Activated naive CD4-positive, alpha-beta T cell treated with anti-CD3 and anti-CD28 coated beads, Interleukin-2, amount 50 U/mL, for 72 hours (primary cell): ENCODE data around the gene LGALS8. TPM values are rescaled to one million over a fixed set of nuclear protein-coding genes. Genes with fewer than 3 reads are reported as not detected.

Source experiments
- ATAC-seq, 2 donors: fragments of 150-1000 bp; cut with Tn5 transposase; 2 replicates each; pipeline ENCODE4 v1.10.0; 2021; ENCODE audit warnings: mild to moderate bottlenecking in 2 of 2, moderate library complexity in 2 of 2
- DNase-seq, 2 donors: peaks; one replicate each; pipeline ENCODE4 v3.0.0; 2021 to 2022; ENCODE audit warnings: low spot score in 2 of 2
- H3K27ac Mint-ChIP-seq, 2 donors: one replicate each; pipeline ENCODE4 v1.8.0; 2022; ENCODE audit warnings: mild to moderate bottlenecking in 2 of 2, mixed read lengths in 2 of 2
- H3K36me3 Mint-ChIP-seq, 2 donors: one replicate each; pipeline ENCODE4 v1.8.0; 2022; ENCODE audit warnings: mixed read lengths in 2 of 2
- H3K9me3 Mint-ChIP-seq, 2 donors: one replicate each; pipeline ENCODE4 v1.8.0; 2022; ENCODE audit warnings: mixed read lengths in 2 of 2
- total RNA-seq, 2 donors: library from RNA; stranded (reverse); gene quantifications; one replicate each; pipeline ENCODE4 v1.2.3, GENCODE V29; 2022

The LGALS8 gene
- total RNA-seq, 2 donors from 2014 or later: 132 to 156 TPM

DNA sequence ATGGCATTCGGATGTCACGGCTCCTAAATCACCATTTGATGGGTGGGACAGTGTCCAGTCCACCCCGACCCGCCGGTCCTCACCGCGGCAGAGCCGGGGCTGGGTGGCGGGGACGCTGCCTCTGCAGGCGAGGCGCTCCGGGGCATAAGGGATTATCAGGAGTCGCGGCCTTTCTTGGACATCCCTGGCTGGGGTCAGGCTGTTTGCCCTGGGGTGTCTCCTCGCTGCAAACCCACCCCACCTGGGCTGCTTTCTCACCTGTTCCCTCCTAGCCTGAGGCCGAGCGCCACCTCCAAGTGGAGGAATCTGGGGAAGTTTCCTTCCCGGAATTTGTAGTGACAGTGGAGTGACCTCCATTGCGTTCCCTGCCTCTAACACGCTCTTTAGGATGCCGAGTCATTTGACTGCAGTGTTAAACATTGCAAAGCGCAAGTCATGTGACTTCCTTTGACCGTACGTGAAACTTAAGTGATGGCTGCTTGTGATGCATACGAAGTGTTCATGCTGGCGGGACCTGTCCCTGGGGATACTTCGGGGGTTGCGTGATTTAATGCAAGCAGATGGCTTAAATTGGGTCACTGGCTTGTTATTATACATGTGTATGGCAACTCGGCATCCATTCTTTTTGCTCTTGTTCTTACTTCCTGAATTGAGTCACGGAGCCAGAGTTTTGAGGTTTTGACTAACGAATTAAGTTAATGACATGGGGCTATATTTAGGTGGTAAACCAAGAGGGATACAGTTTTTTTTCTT is 536 bp downstream of the LGALS8 start:
- peak; percentile 53 to 84 for DNase-seq
- ATAC-seq: peak; percentile 90 to 91
- Mint-ChIP-seq H3K9me3 (peaks cover 0 to 10% of the 10 kb centered on the region in 2 donors), H3K36me3 (peaks cover 25 to 29% of the 10 kb centered on the region in 2 donors), H3K27ac (peak overlapping the region; percentile 99 to 100)

DNA sequence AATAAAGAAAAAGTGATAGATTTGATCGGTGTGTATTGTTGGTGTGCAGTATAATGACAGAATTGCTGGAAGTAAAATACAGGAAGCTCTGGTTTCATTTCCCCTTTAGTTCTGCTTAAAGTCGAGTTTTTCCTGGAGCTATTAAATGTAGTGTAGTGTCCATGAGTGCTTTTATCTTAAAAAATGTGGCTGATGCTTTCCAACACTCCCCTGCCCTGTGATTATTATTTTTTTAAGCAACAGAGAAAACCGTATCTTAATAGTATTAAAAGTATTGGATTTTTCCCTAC is 1.1 kb downstream of the LGALS8 start:
- H3K9me3 Mint-ChIP-seq: peaks cover 0 to 10% of the 10 kb centered on the region in 2 donors
- ATAC-seq (no peak), DNase-seq (no peak)
- peaks cover 25 to 29% of the 10 kb centered on the region in 2 donors for H3K36me3 Mint-ChIP-seq
- H3K27ac Mint-ChIP-seq: peak overlapping the region; percentile 99 to 100

DNA sequence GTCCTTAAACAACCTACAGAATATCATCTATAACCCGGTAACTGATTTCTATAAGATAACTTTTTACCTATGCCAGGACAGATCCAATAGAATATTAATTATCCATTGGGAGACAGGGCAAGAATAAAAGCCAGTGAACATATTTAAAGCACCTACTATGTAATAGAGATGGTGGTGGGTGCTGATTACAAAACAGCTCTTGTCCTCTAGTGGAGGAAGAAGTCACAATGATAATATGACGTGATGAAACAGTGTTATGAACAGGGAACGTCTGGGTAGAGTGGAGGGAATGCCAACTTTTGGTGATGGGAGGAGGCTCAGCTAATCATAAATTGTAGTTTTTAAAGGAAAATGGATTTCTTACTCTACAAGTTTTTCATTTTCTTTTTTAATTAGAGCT is 2.3 kb downstream of the LGALS8 start:
- Mint-ChIP-seq H3K27ac (peak overlapping the region in 1 of 2 donors; percentile 15), H3K9me3 (peaks cover 0 to 4% of the 10 kb centered on the region in 2 donors), H3K36me3 (peaks cover 30 to 37% of the 10 kb centered on the region in 2 donors)
- DNase-seq: no peak
- ATAC-seq: no peak

DNA sequence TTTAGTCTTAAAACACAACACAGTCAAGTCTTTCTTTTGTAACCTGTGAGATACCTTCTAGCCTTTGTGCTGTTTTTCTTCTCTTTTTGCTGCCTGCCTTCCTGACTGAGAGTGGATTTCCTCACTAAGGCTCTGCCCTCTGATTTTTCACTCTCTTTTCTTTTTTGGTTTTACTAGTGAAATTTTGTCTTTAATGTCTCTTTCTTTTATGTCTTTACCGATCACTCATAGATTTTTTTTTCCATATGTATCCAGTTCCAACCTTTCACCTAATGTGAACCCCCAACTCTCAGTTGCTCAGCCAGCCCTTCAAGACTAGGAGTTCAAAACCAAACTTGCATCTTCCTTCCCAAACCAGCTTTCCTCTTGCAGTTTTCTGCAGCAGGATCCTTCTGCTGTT is 6.5 kb downstream of the LGALS8 start:
- Mint-ChIP-seq H3K36me3 (peaks cover 17 to 48% of the 10 kb centered on the region in 2 donors), H3K9me3 (no peaks in the 10 kb centered on the region), H3K27ac (peak overlapping the region; percentile 3 to 85)
- DNase-seq (no peak), ATAC-seq (no peak)

DNA sequence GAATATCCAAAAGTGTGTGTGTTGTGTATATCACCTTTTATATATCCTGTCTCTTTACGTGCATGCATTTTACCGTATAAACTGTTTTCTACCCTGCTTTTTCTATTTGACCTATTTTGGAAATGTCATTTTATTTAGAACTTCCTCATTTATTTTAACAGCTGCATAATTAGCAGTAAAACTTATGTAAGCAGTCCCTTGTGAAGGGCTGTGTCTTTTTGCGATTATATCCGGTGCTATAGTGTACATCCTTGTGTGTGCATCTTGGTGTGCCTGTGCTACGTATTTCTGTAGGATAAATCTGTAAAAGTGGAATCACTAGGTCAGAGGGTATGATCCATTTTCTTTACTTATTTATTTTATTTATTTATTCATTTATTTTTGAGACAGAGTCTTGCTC is 7.2 kb downstream of the LGALS8 start:
- Mint-ChIP-seq H3K27ac (peak overlapping the region in 1 of 2 donors; percentile 85), H3K36me3 (peaks cover 16 to 51% of the 10 kb centered on the region in 2 donors), H3K9me3 (no peaks in the 10 kb centered on the region)
- DNase-seq (no peak), ATAC-seq (no peak)

DNA sequence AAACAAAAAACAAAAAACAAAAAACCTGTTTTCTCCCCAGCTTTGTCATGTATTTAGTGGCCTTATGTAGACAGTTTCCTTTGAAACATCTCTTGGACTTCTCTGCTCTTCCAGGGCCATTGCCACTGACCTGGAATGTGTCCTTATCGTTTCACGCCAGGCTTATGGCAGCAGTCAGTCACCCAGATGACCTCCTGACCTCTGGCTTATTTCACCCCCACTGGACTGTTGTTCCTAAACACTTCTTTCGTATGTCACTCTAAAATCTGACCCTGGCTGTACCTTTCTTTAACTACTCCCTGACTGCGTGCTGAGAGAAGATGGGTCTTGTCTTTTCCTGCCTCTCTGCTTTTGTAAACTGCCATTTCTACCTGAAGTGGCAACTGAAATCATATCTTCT is 9.1 kb downstream of the LGALS8 start:
- Mint-ChIP-seq H3K27ac (peak overlapping the region; percentile 77 to 85), H3K36me3 (peaks cover 10 to 47% of the 10 kb centered on the region in 2 donors), H3K9me3 (no peaks in the 10 kb centered on the region)
- ATAC-seq (no peak), DNase-seq (no peak)

DNA sequence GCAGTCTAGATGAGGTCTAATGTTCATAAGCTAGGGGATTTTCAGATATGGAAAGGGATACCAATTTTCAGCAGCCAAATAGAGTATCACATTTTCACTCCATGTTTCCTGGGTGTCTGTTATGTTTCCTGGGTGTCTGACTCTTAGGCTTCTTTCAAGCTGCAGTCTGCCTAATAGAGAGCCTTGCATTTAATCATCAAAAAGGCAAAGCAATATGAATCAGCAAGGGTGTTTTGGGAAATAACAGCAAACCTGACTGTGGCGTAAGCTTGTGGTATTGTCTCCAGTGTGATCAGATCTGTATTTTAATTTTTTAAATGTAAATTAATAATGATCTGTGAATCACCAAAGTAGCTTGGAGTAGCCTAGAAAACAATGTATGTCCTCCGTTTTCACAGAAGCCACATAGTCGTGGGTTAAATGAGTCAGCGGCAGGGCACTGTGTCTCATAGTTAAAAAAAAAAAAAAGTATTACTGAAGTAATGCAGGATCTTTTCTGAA is 10.4 kb downstream of the LGALS8 start:
- Mint-ChIP-seq H3K36me3 (peaks cover 10 to 55% of the 10 kb centered on the region in 2 donors), H3K27ac (peak overlapping the region; percentile 77 to 85), H3K9me3 (no peaks in the 10 kb centered on the region)
- peak in 1 of 2 donors; percentile 41 for DNase-seq
- ATAC-seq: peak; percentile 86 to 88

DNA sequence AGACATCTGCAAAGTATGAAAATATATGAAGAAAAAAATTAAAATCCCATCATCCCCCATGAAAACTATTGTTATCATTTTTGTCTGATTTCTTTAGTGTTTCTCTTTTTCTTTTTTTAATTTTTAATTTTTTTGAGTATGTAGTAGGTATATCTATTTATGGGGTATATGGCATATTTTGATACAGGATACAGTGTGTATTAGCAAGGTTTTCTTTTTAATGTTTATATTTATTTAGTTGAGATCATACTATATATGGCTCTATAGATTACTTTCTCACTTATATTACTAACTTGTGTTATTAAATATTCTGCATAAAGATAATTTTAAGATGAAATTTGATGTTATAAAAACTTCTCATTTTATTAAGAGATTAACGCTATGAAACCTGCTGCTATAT is 11.4 kb downstream of the LGALS8 start:
- no peak overlapping the region for H3K27ac Mint-ChIP-seq
- H3K9me3 Mint-ChIP-seq: no peaks in the 10 kb centered on the region
- no peak for ATAC-seq
- H3K36me3 Mint-ChIP-seq: peaks cover 9 to 59% of the 10 kb centered on the region in 2 donors
- DNase-seq: no peak

DNA sequence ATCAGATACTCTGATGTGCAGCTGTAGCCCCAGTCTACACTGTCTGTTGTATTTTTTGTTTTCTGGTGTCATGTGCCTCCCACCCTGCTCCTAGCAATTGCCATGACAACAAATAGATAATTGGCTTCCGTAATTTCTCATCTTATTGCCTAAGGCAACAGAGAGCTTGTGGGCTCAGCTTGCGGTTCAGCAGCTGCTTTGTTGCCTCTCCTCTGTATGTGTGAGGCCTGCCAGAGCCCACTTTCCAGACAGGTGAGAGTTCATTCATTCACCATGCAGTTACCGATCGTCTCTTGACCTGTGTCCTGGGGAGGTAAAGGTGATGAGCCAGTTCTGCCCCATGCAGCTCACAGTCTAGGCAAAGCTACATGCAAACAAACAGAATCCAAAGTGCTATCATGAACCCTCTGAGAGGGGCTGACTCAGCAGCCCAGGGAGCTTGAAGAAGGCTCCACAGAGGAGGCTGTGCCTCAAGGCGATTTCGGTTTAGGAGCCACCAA is 11.9 kb downstream of the LGALS8 start:
- H3K36me3 Mint-ChIP-seq: peaks cover 5 to 59% of the 10 kb centered on the region in 2 donors
- no peaks in the 10 kb centered on the region for H3K9me3 Mint-ChIP-seq
- peak overlapping the region in 1 of 2 donors; percentile 86 for H3K27ac Mint-ChIP-seq
- no peak for ATAC-seq
- no peak for DNase-seq

DNA sequence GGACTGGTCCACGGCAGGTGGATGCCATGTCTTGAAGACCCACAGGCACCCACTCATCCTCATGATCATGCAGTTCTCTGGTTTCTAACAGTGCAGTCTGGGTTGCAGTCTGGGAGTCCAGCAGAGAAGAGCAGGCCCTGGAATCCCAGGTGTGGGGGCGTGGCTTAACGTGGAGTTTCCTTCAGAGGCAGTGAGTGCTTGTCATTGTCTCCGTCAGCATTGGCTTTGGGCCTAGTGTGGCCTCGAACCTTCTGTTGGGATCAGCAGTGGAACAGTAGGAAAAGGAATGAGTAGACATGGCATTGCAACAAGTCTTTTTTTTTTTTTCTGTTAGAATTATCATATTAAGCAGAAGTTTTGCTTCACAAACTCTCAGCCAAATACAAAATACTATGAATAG is 12.8 kb downstream of the LGALS8 start:
- Mint-ChIP-seq H3K36me3 (peaks cover 5 to 53% of the 10 kb centered on the region in 2 donors), H3K27ac (peak overlapping the region in 1 of 2 donors; percentile 22), H3K9me3 (no peaks in the 10 kb centered on the region)
- ATAC-seq: no peak
- DNase-seq: no peak

DNA sequence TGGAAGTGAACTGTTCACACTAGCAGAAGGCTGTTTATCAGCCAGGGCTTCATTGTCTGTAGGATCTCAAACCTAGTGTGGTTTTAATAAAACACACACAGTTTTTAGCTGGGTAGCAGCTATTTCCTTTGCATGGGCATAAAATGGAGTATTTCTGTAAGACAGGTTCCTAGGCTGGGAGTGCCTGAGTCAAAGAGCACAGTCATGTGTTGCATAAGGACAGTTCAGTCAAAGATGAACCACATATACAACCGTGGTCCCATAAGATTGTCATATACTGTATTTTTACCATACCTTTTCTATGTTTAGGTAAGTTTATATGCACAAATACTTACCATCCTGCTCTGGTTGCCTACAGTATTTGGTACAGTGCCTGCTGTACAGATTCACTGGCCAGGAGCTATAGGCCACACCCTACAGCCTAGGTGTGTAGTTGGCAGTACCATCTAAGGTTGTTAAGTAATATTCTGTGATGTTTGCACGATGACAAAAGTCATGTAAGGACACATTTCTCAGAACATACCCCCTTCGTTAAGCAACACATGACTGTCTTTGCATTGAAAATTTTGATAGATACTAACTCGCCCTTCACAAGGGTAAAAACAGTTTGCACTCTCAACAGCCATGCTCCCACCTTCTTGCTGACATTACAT is 17.2 kb downstream of the LGALS8 start:
- Mint-ChIP-seq H3K9me3 (no peaks in the 10 kb centered on the region), H3K36me3 (peaks cover 26 to 58% of the 10 kb centered on the region in 2 donors), H3K27ac (peak overlapping the region in 1 of 2 donors; percentile 89)
- no peak for DNase-seq
- ATAC-seq: no peak

DNA sequence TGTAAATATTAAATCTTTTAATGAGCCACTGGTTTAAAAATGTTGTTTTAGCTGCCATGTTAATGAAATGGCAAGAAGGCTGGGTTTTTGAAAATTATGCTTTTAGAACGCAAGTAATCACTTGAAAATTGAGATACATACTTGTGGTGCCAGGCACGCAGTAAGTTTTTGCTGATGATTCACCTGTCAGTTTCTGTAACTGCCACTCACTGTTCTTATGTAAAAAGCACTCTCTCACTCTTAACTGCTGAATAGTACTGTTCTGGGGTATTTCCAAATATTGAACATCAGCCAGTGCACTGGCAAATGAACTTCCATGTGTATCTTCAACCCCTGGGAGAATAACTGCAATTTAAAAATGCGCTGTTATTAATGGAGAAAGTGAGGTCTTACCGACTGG is 17.9 kb downstream of the LGALS8 start:
- Mint-ChIP-seq H3K9me3 (no peaks in the 10 kb centered on the region), H3K36me3 (peaks cover 31 to 57% of the 10 kb centered on the region in 2 donors), H3K27ac (peak overlapping the region; percentile 9 to 28)
- ATAC-seq (no peak), DNase-seq (no peak)

DNA sequence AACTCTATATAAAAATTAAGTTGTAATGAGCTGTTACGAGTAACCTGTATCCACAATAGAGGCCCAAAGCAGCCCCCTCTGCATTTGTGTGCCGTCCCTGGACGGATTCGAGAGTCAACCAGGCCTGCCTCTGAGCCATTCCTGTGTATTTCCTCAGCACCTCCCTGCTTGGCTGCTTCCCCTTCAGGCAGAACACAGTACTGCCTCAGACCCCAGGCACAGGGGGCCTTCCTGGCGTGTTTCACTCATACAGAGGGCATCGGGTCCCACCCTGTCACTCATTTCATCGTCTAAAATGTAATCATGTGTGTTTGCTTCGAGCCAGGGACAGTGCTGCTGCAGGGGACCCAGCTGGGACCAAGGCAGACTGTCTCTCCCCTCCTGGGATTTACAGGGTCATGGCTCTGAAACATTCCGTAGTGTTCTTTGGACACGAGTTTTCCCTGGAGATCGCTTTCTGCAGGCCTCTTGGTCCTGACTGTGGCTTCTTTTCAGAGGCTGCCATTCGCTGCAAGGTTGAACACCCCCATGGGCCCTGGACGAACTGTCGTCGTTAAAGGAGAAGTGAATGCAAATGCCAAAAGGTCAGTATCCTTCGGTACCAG is 19.4 kb downstream of the LGALS8 start:
- Mint-ChIP-seq H3K27ac (peak overlapping the region; percentile 22 to 41), H3K9me3 (no peaks in the 10 kb centered on the region), H3K36me3 (peaks cover 33 to 65% of the 10 kb centered on the region in 2 donors)
- ATAC-seq (peak in 1 of 2 donors; percentile 27), DNase-seq (no peak)

DNA sequence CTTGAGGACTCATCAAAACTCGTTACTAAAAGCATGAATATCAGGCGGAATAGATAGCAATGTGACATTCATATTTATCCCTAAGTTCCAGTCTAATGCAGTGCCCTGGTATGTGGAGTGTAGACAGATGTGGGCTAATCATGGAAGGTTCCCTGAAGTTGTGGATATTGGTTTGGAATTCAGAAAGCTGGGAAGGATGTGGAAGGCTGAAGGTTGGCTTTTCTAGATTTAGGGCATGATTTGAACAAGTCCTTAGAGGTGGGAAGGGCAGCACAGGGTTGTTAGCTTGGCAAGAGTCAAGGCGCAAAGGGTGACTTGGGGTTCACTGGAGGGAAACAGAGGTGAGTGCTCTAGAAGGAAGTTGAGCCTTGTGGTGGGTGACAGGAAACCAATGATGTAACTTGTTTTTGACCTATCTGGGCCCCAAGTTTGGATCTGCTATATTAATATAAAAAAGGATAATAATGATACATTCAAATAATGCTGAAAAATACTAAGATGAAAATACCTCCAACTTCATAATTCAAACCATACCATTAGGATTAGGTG is 21.9 kb downstream of the LGALS8 start:
- Mint-ChIP-seq H3K9me3 (no peaks in the 10 kb centered on the region), H3K27ac (peak overlapping the region; percentile 65 to 90), H3K36me3 (peaks cover 45 to 60% of the 10 kb centered on the region in 2 donors)
- DNase-seq: no peak
- no peak for ATAC-seq

DNA sequence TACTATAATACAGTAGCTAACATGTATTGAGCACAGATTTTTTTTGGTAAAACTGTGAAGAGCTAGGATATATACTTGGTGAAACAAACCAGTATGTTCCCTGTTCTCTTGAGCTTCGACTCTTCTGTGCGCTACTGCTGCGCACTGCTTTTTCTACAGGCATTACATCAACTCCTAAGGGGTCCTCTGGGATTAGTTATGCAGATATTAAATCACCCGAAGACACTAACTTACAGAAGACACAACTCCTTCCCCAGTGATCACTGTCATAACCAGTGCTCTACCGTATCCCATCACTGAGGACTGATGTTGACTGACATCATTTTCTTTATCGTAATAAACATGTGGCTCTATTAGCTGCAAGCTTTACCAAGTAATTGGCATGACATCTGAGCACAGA is 24.7 kb downstream of the LGALS8 start:
- peaks cover 50 to 55% of the 10 kb centered on the region in 2 donors for H3K36me3 Mint-ChIP-seq
- DNase-seq: no peak
- peak overlapping the region; percentile 36 to 38 for H3K27ac Mint-ChIP-seq
- no peaks in the 10 kb centered on the region for H3K9me3 Mint-ChIP-seq
- ATAC-seq: no peak

DNA sequence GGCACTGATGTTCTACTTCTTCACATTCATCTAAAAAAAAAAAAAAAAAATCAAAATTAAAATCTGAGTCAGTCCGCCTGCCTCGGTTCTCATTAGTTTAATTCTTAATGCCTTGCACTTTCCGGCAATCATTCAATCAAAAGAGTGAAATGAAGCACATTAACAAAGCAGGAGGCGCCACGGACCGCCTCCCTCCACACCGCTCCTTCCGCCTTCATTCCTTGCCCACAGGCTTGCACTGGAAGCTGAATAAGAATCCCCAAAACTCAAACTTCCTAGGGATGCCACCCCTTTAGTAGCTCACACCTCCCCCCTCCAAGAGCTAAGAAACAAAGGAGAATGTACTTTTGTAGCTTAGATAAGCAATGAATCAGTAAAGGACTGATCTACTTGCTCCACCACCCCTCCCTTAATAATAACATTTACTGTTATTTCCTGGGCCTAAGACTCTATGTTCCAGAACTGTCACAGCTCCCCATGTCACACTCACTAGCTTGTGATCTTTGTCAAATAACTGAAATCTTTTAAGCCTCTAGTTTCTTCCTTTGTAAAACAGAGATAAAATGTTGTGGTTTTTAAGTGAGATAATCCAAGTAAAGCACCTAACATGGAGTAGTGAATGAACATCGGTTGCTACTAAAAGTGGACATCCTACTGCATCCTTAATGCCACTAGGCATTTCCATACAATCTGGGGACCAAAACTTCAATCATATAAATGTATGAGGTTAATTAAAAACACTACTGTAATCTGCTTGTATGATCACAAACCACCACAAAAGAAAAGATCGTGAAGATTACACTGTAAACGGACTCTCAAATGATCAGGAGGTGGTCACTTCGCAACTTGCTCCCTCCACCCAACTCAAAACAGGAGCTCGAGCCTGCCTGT is 27.4 kb downstream of the LGALS8 start:
- no peak for DNase-seq
- Mint-ChIP-seq H3K36me3 (peaks cover 29 to 44% of the 10 kb centered on the region in 2 donors), H3K9me3 (no peaks in the 10 kb centered on the region), H3K27ac (peak overlapping the region in 1 of 2 donors; percentile 22)
- no peak for ATAC-seq
